ENCODE results near the gene WWOX. TPM values are rescaled to one million over a fixed set of nuclear protein-coding genes. Genes with fewer than 3 reads are reported as not detected.

The WWOX gene
- total and polyA plus RNA-seq, 2 of the 8 experiments (the other 6 are each of a cell fraction or from before 2014, with no cell fraction given): 5.4 to 16.7 TPM

GRCh38 chr16:78530283-78530682, 430.8 kb downstream of the WWOX start:
- POLR2A ChIA-PET (ENCODE audit: partially characterized antibody): no interaction called here
- 57% methylated on average over 4 of the region's 4 CpGs; no CpG with 5 or more reads in 1 of the 2 experiments for WGBS, 2 experiments (ENCODE audit: extremely low coverage in 1 of 2, insufficient coverage in 1 of 2, insufficient read length in 1 of 2, insufficient replicate concordance in 2 of 2, low coverage in 1 of 2, low lambda C conversion rate in 2 of 2, missing lambda C conversion rate in 1 of 2)
- H2BK5ac ChIP-seq (ENCODE audit: low read depth, low read length): no peak overlapping the region

More at GRCh38 chr16:78530283-78530682, 430.8 kb downstream of the WWOX start:
- no peak overlapping the region for H3K4me3 ChIP-seq (ENCODE audit: extremely low read depth in 1 of 4, insufficient read depth in 2 of 4, low read depth in 3 of 4, low read length in 4 of 4)
- no peak overlapping the region for H2BK15ac ChIP-seq (ENCODE audit: low read length)
- H4K5ac ChIP-seq (ENCODE audit: insufficient read length, low read depth, low read length): no peak overlapping the region
- H3K18ac ChIP-seq (ENCODE audit: extremely low read depth, low read length): no peak overlapping the region
- no peak overlapping the region for H2AK5ac ChIP-seq (ENCODE audit: low read depth, low read length)
- H3K9me3 ChIP-seq (ENCODE audit: insufficient read depth in 2 of 2, low read depth in 1 of 2, low read length in 1 of 2): no peaks in the 10 kb centered on the region
- DNase-seq (ENCODE audit: low read depth in 1 of 2, low spot score in 2 of 2): no peak
- no peaks in the 10 kb centered on the region for H3K79me2 ChIP-seq (ENCODE audit: control insufficient read depth in 1 of 2, insufficient read depth in 2 of 2, low read length in 2 of 2)
- no peak overlapping the region for H2BK12ac ChIP-seq (ENCODE audit: low read depth, low read length)
- no peak overlapping the region for H2BK120ac ChIP-seq (replicated peaks; ENCODE audit: low read depth, low read length)
- no peak overlapping the region for H3K27ac ChIP-seq (ENCODE audit: low read depth, low read length)
- no peak for FAIRE-seq
- H3K36me3 ChIP-seq (ENCODE audit: control insufficient read depth in 2 of 4, insufficient read depth in 4 of 4, low read length in 3 of 4): no peaks in the 10 kb centered on the region
- no peak overlapping the region for H4K91ac ChIP-seq (replicated peaks; ENCODE audit: insufficient read length, low read length)
- no peaks in the 10 kb centered on the region for H4K20me1 ChIP-seq (replicated peaks in 1 of 2; ENCODE audit: control insufficient read depth in 1 of 2, insufficient read depth in 2 of 2, low read length in 2 of 2)
- H3K4me1 ChIP-seq (replicated peaks in 1 of 4; ENCODE audit: control insufficient read depth in 3 of 4, insufficient read depth in 4 of 4, low read length in 3 of 4): no peaks in the 10 kb centered on the region
- no peak overlapping the region for H3K14ac ChIP-seq (ENCODE audit: insufficient read length)
- no peak overlapping the region for H2BK20ac ChIP-seq (ENCODE audit: low read length)
- H2AFZ ChIP-seq (ENCODE audit: low read length): no peak overlapping the region
- no peaks in the 10 kb centered on the region for H3K23me2 ChIP-seq (ENCODE audit: low read depth, low read length)
- TF ChIP-seq POLR2A (IDR thresholded peaks at IDR 0.05; ENCODE audit: control extremely low read depth in 1 of 2, low read depth in 2 of 2, low read length in 2 of 2) (no peak), SIX5 (IDR thresholded peaks at IDR 0.05; ENCODE audit: low read depth, low read length) (no peak), HDAC2 (IDR thresholded peaks at IDR 0.05; ENCODE audit: borderline replicate concordance in 1 of 2, low read depth in 2 of 2, low read length in 2 of 2) (no peak), RAD21 (IDR thresholded peaks at IDR 0.05 in 1 of 2, conservative IDR thresholded peaks at IDR 0.05 in 1 of 2; ENCODE audit: low read depth in 2 of 2, low read length in 2 of 2) (no peak), RNF2 (IDR thresholded peaks at IDR 0.05; ENCODE audit: borderline replicate concordance, low read depth, low read length, missing control alignments, poor library complexity, severe bottlenecking) (no peak), USF2 (IDR thresholded peaks at IDR 0.05; ENCODE audit: low read length) (no peak), JUN (IDR thresholded peaks at IDR 0.05; ENCODE audit: low read depth, low read length) (no peak), SIN3A (conservative IDR thresholded peaks at IDR 0.05 in 1 of 2, IDR thresholded peaks at IDR 0.05 in 1 of 2; ENCODE audit: low read depth in 1 of 2, low read length in 2 of 2) (no peak), POLR2AphosphoS5 (IDR thresholded peaks at IDR 0.05; ENCODE audit: low read depth, low read length) (no peak), SUZ12 (IDR thresholded peaks at IDR 0.05; ENCODE audit: low read length) (no peak), TAF7 (optimal IDR thresholded peaks at IDR 0.05; ENCODE audit: borderline replicate concordance, low read depth, low read length) (no peak), SIRT6 (IDR thresholded peaks at IDR 0.05; ENCODE audit: low read length) (no peak), BRCA1 (IDR thresholded peaks at IDR 0.05; ENCODE audit: low read depth, low read length) (no peak)
- H3K23ac ChIP-seq (ENCODE audit: insufficient read length): no peak overlapping the region
- H4K8ac ChIP-seq (ENCODE audit: extremely low read depth, insufficient read depth, low read length): no peak overlapping the region
- no peak overlapping the region for H3K4me2 ChIP-seq (ENCODE audit: insufficient read depth in 1 of 2, low read depth in 2 of 2, low read length in 2 of 2)
- no peak overlapping the region for H3K56ac ChIP-seq (replicated peaks; ENCODE audit: insufficient read length, low read depth, low read length)
- H3K4ac ChIP-seq (replicated peaks; ENCODE audit: insufficient read length, low read depth, low read length): no peak overlapping the region
- CTCF ChIA-PET (ENCODE audit: partially characterized antibody): no interaction called here
- no peaks in the 10 kb centered on the region for H3K79me1 ChIP-seq (ENCODE audit: low read depth, low read length)
- H3K27me3 ChIP-seq (replicated peaks in 1 of 4; ENCODE audit: control insufficient read depth in 3 of 4, extremely low read depth in 1 of 4, insufficient read depth in 3 of 4, low read length in 3 of 4): no peaks in the 10 kb centered on the region
- H3K9ac ChIP-seq (replicated peaks in 1 of 4; ENCODE audit: extremely low read depth in 1 of 4, low read depth in 3 of 4, low read length in 3 of 4): no peak overlapping the region

All from H1 (cell line).